ENCODE data around the gene EIF5AL1.

- TF ChIP-seq, protein P1, sequence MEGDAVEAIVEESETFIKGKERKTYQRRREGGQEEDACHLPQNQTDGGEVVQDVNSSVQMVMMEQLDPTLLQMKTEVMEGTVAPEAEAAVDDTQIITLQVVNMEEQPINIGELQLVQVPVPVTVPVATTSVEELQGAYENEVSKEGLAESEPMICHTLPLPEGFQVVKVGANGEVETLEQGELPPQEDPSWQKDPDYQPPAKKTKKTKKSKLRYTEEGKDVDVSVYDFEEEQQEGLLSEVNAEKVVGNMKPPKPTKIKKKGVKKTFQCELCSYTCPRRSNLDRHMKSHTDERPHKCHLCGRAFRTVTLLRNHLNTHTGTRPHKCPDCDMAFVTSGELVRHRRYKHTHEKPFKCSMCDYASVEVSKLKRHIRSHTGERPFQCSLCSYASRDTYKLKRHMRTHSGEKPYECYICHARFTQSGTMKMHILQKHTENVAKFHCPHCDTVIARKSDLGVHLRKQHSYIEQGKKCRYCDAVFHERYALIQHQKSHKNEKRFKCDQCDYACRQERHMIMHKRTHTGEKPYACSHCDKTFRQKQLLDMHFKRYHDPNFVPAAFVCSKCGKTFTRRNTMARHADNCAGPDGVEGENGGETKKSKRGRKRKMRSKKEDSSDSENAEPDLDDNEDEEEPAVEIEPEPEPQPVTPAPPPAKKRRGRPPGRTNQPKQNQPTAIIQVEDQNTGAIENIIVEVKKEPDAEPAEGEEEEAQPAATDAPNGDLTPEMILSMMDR (IDR thresholded peaks at IDR 0.05), result no peak
- no peak for TF ChIP-seq POLR2A (IDR thresholded peaks at IDR 0.05)
Observed at GRCh38 chr10:79484476-79484875, 27.9 kb upstream of the EIF5AL1 start.
